CD14-positive monocyte (primary cell): ENCODE data around the gene NEK7. TPM values are rescaled to one million over a fixed set of nuclear protein-coding genes. Genes with fewer than 3 reads are reported as not detected.
A peak's percentile ranks its signal among the peaks of the same experiment; 100 is the strongest.
"Not testable (repeated sequence)": the region's sequence is repeated elsewhere in the genome, so short reads cannot be mapped to it uniquely, and the experiment has no call there.

Experiments
- DNase-seq, 3 donors: peaks; one replicate each; pipeline ENCODE4 v3.0.0-alpha.2; 2011 to 2022
- H2AFZ ChIP-seq: 2 replicates; pipeline ENCODE4 v1.6.0; 2012; ENCODE audit warnings: mild to moderate bottlenecking, low read depth, low read length, inconsistent platforms; ENCODE audit not compliant: insufficient read depth, poor library complexity, severe bottlenecking
- H3K27ac ChIP-seq, 2 donors: 1 replicate in 1 of 2; 2 replicates in 1 of 2; pipeline ENCODE4 v1.5.1; 2012 to 2013; ENCODE audit warnings: low read length in 2 of 2, control low read depth in 1 of 2, inconsistent platforms in 1 of 2, low read depth in 1 of 2, mild to moderate bottlenecking in 1 of 2
- H3K27me3 ChIP-seq, 2 donors: one replicate each; pipeline versions ENCODE4 v1.6.0 to v1.6.1; 2011 to 2013; ENCODE audit warnings: low read length in 2 of 2; ENCODE audit not compliant: control insufficient read depth in 2 of 2, insufficient read depth in 2 of 2
- H3K36me3 ChIP-seq, 2 donors: replicated peaks in 1 of 2; 1 replicate in 1 of 2; 2 replicates in 1 of 2; pipeline versions ENCODE4 v1.5.1 to v1.6.1; 2012 to 2013; ENCODE audit warnings: low read length in 2 of 2, control low read depth in 1 of 2, inconsistent platforms in 1 of 2, mild to moderate bottlenecking in 1 of 2; ENCODE audit not compliant: insufficient read depth in 2 of 2, control insufficient read depth in 1 of 2
- H3K4me1 ChIP-seq, 2 donors: 1 replicate in 1 of 2; 2 replicates in 1 of 2; pipeline versions ENCODE4 v1.5.1 to v1.6.1; 2012 to 2013; ENCODE audit warnings: low read length in 2 of 2, control low read depth in 1 of 2, inconsistent platforms in 1 of 2, mild to moderate bottlenecking in 1 of 2, moderate library complexity in 1 of 2; ENCODE audit not compliant: insufficient read depth in 2 of 2, control insufficient read depth in 1 of 2
- H3K4me2 ChIP-seq: replicated peaks from 2 replicates; pipeline ENCODE3; 2012; ENCODE audit warnings: low read length, moderate library complexity, mild to moderate bottlenecking; ENCODE audit not compliant: poor library complexity, severe bottlenecking; ENCODE audit errors: extremely low read depth
- H3K4me3 ChIP-seq, 3 experiments: fragments of 200-600 bp in 1 of 3; sonication (generic) in 1 of 3; replicated peaks in 1 of 3; 1 replicate in 2 of 3; 2 replicates in 1 of 3; pipeline ENCODE4 v1.5.1; 2011 to 2013; ENCODE audit warnings: low read length in 3 of 3, mild to moderate bottlenecking in 3 of 3, control low read depth in 2 of 3, low read depth in 2 of 3, inconsistent platforms in 1 of 3, moderate library complexity in 1 of 3
- H3K79me2 ChIP-seq: 2 replicates; pipeline ENCODE4 v1.6.0; 2012; ENCODE audit warnings: mild to moderate bottlenecking, control low read depth, inconsistent platforms, low read length, moderate library complexity; ENCODE audit not compliant: insufficient read depth
- H3K9ac ChIP-seq: 2 replicates; pipeline ENCODE4 v1.6.0; 2017; ENCODE audit warnings: low read length, mild to moderate bottlenecking; ENCODE audit not compliant: insufficient read depth, poor library complexity, severe bottlenecking
- H3K9me3 ChIP-seq, 2 donors: replicated peaks in 1 of 2; 1 replicate in 1 of 2; 2 replicates in 1 of 2; pipeline versions ENCODE4 v1.5.1 to v1.6.1; 2012 to 2013; ENCODE audit warnings: low read length in 2 of 2, control low read depth in 1 of 2; ENCODE audit not compliant: control insufficient read depth in 1 of 2, insufficient read depth in 1 of 2
- H4K20me1 ChIP-seq: 2 replicates; pipeline ENCODE4 v1.6.0; 2012; ENCODE audit warnings: mild to moderate bottlenecking, low read length, control low read depth, moderate library complexity; ENCODE audit not compliant: insufficient read depth
- H3K27ac Mint-ChIP-seq, 7 donors: one replicate each; pipeline ENCODE4 v1.8.0; 2020; ENCODE audit warnings: mild to moderate bottlenecking in 7 of 7, mixed read lengths in 7 of 7, moderate library complexity in 6 of 7, inconsistent platforms in 2 of 7
- H3K27me3 Mint-ChIP-seq, 3 donors: one replicate each; pipeline ENCODE4 v1.8.0; 2021 to 2022; ENCODE audit warnings: low read depth in 3 of 3, mild to moderate bottlenecking in 3 of 3, mixed read lengths in 3 of 3, moderate library complexity in 3 of 3, inconsistent platforms in 1 of 3
- H3K36me3 Mint-ChIP-seq, 2 donors: one replicate each; pipeline ENCODE4 v1.8.0; 2020; ENCODE audit warnings: mixed read lengths in 2 of 2, inconsistent platforms in 1 of 2, mild to moderate bottlenecking in 1 of 2
- H3K4me1 Mint-ChIP-seq: one replicate; pipeline ENCODE4 v1.8.0; 2020; ENCODE audit warnings: mild to moderate bottlenecking, mixed read lengths
- H3K4me3 Mint-ChIP-seq, 2 donors: one replicate each; pipeline ENCODE4 v1.8.0; 2020; ENCODE audit warnings: mild to moderate bottlenecking in 2 of 2, mixed read lengths in 2 of 2, moderate library complexity in 1 of 2
- H3K9me3 Mint-ChIP-seq, 7 donors: one replicate each; pipeline ENCODE4 v1.8.0; 2020 to 2022; ENCODE audit warnings: mixed read lengths in 7 of 7, mild to moderate bottlenecking in 6 of 7, moderate library complexity in 6 of 7, inconsistent platforms in 2 of 7
- CTCF ChIP-seq: fragments of 200-600 bp; IDR thresholded peaks from one replicate; pipeline ENCODE4 v1.8.0; 2022; ENCODE audit warnings: antibody characterized with exemption, mild to moderate bottlenecking
- WGBS: methylation state at CpG from one replicate; pipeline ENCODE4 v1.1.5; 2013; ENCODE audit warnings: missing lambda C conversion rate; ENCODE audit not compliant: insufficient coverage; 5-methylcytosine and 5-hydroxymethylcytosine counted together
- intact Hi-C, 2 donors: fragments of 100-400 bp; cut with micrococcal nuclease; formaldehyde crosslinking; loops; one replicate each; pipeline versions ENCODE4 v1.15.0 to v1.15.1; 2023
- polyA plus RNA-seq, 3 donors: library from polyadenylated mRNA; depleted of rRNA in 1 of 3; unstranded in 2 of 3; stranded (reverse) in 1 of 3; fragments of 300-500 nt in 2 of 3; fragments of >200 nt in 1 of 3; fragmentation: Illumina TruSeq in 2 of 3; gene quantifications; 1 replicate in 2 of 3; 2 replicates in 1 of 3; pipeline ENCODE4 v1.2.3, GENCODE V29; 2012 to 2021

NEK7 gene
- polyA plus RNA-seq, 3 donors = 16.0 to 50.1 (median 46.5) TPM

DNA sequence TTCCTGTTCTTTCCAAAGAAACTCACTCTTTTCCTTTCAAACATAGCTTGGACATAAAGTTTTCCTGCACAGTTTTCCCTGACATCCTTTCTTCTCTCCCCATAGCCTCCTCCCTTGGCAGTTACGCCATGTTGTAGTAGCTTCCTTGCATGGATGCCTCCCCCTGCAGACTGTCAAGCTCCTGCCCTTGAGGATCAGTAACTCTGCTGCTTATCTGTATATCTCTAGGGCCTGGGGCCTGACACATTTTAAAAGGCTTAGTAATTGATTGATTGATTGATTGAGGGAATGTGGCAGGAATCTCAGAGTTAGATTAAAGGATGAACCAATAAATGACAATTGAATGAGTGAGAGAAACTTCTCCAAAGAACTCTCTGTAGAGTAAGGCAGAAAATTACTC lies 143.7 kb downstream of the NEK7 start:
- Mint-ChIP-seq H3K36me3 (peaks cover 36 to 51% of the 10 kb centered on the region in 2 donors), H3K27me3 (no peaks in the 10 kb centered on the region), H3K4me3 (no peak overlapping the region), H3K9me3 (peaks cover 0 to 2% (median 0%) of the 10 kb centered on the region in 7 donors), H3K4me1 (no peaks in the 10 kb centered on the region), H3K27ac (peak overlapping the region in 2 of 7 donors; percentile 9 to 30)
- peaks cover 8% of the 10 kb centered on the region for H4K20me1 ChIP-seq
- DNase-seq = no peak
- H2AFZ ChIP-seq = no peak overlapping the region
- no peak overlapping the region for H3K4me2 ChIP-seq
- H3K9me3 ChIP-seq = no peaks in the 10 kb centered on the region
- H3K4me1 ChIP-seq = no peaks in the 10 kb centered on the region
- H3K27me3 ChIP-seq = no peaks in the 10 kb centered on the region
- H3K4me3 ChIP-seq = no peak overlapping the region
- intact Hi-C loops = no loop called here
- peaks cover 21 to 64% of the 10 kb centered on the region in 2 donors for H3K36me3 ChIP-seq
- no peak overlapping the region for H3K9ac ChIP-seq
- H3K27ac ChIP-seq = no peak overlapping the region
- TF ChIP-seq CTCF = no peak
- 100% methylated on average over 1 of the region's 1 CpG for WGBS
- no peaks in the 10 kb centered on the region for H3K79me2 ChIP-seq

GRCh38 chr1:198304431-198304830 lies 147.6 kb downstream of the NEK7 start:
- DNase-seq = no peak
- Mint-ChIP-seq H3K36me3 (peaks cover 29 to 36% of the 10 kb centered on the region in 2 donors), H3K4me1 (no peaks in the 10 kb centered on the region), H3K4me3 (no peak overlapping the region), H3K27ac (no peak overlapping the region), H3K9me3 (peaks cover 0 to 2% (median 0%) of the 10 kb centered on the region in 7 donors), H3K27me3 (no peaks in the 10 kb centered on the region)
- Histone ChIP-seq H3K36me3 (peaks cover 14 to 40% of the 10 kb centered on the region in 2 donors), H4K20me1 (peaks cover 4% of the 10 kb centered on the region), H3K27me3 (no peaks in the 10 kb centered on the region), H2AFZ (no peak overlapping the region), H3K9ac (no peak overlapping the region), H3K4me3 (no peak overlapping the region), H3K9me3 (no peaks in the 10 kb centered on the region), H3K4me2 (no peak overlapping the region), H3K79me2 (no peaks in the 10 kb centered on the region), H3K27ac (no peak overlapping the region), H3K4me1 (no peaks in the 10 kb centered on the region)
- WGBS = no CpG with 5 or more reads among the region's 3 CpGs
- no peak for TF ChIP-seq CTCF
- intact Hi-C loops = no loop called here

- Mint-ChIP-seq H3K36me3 (peaks cover 46 to 48% of the 10 kb centered on the region in 2 donors), H3K9me3 (peaks cover 3 to 21% (median 6%) of the 10 kb centered on the region in 7 donors)
- H3K27me3 ChIP-seq, H3K9me3 ChIP-seq, H3K4me3 Mint-ChIP-seq, H3K27me3 Mint-ChIP-seq, H3K9ac ChIP-seq, H3K27ac ChIP-seq, intact Hi-C loops, DNase-seq, H3K4me1 Mint-ChIP-seq, H3K4me2 ChIP-seq, H2AFZ ChIP-seq, H3K79me2 ChIP-seq, H3K27ac Mint-ChIP-seq, H3K4me3 ChIP-seq, H4K20me1 ChIP-seq, H3K4me1 ChIP-seq: not testable (repeated sequence)
- H3K36me3 ChIP-seq = peaks cover 9 to 20% of the 10 kb centered on the region in 2 donors
- WGBS = 100% methylated on average over 9 of the region's 15 CpGs
Measured at GRCh38 chr1:198314817-198315216, 158.0 kb downstream of the NEK7 start.
